Spleen (tissue), 11 donors: Measurements from ENCODE around the gene DDX3Y. TPM values are rescaled to one million over a fixed set of nuclear protein-coding genes. Genes with fewer than 3 reads are reported as not detected.

ENCODE experiments used
- DNase-seq: peaks from one replicate; pipeline ENCODE4 v3.0.0-alpha.2; 2020
- H3K27ac ChIP-seq, 8 donors: fragments of 200-600 bp; sonication (generic) in 7 of 8; 1 replicate in 4 of 8; 2 replicates in 4 of 8; pipeline versions ENCODE4 v1.5.0 to v1.8.0; 2016 to 2021; ENCODE audit warnings: inconsistent platforms in 4 of 8, mild to moderate bottlenecking in 4 of 8, moderate library complexity in 1 of 8
- H3K27me3 ChIP-seq, 7 donors: fragments of 200-600 bp; sonication (generic) in 6 of 7; replicated peaks in 1 of 7; 1 replicate in 4 of 7; 2 replicates in 3 of 7; pipeline versions ENCODE4 v1.5.0 to v1.8.0; 2016 to 2021; ENCODE audit warnings: inconsistent platforms in 3 of 7, mild to moderate bottlenecking in 1 of 7
- H3K36me3 ChIP-seq, 6 donors: fragments of 200-600 bp; sonication (generic) in 5 of 6; 1 replicate in 4 of 6; 2 replicates in 2 of 6; pipeline versions ENCODE4 v1.5.0 to v1.8.0; 2016 to 2021; ENCODE audit warnings: inconsistent platforms in 2 of 6
- H3K4me1 ChIP-seq, 6 donors: fragments of 200-600 bp; sonication (generic) in 5 of 6; 1 replicate in 3 of 6; 2 replicates in 3 of 6; pipeline versions ENCODE4 v1.5.0 to v1.8.0; 2016 to 2021; ENCODE audit warnings: inconsistent platforms in 3 of 6
- H3K4me3 ChIP-seq, 8 donors: fragments of 200-600 bp; sonication (generic) in 7 of 8; 1 replicate in 4 of 8; 2 replicates in 4 of 8; pipeline versions ENCODE4 v1.5.0 to v1.8.0; 2016 to 2021; ENCODE audit warnings: inconsistent platforms in 4 of 8, mild to moderate bottlenecking in 4 of 8, moderate library complexity in 2 of 8
- H3K9me3 ChIP-seq, 8 donors: fragments of 200-600 bp; sonication (generic) in 7 of 8; 1 replicate in 4 of 8; 2 replicates in 4 of 8; pipeline versions ENCODE4 v1.5.0 to v1.8.0; 2016 to 2021; ENCODE audit warnings: inconsistent platforms in 4 of 8
- CTCF ChIP-seq, 11 experiments: fragments of 200-600 bp in 7 of 11; fragments of 450-650 bp in 4 of 11; sonication (generic) in 4 of 11; IDR thresholded peaks in 8 of 11; conservative IDR thresholded peaks in 3 of 11; 1 replicate in 7 of 11; 2 replicates in 4 of 11; pipeline versions ENCODE4 v1.4.0 to v1.8.0; 2016 to 2021; ENCODE audit warnings: antibody characterized with exemption in 11 of 11, inconsistent platforms in 4 of 11, mild to moderate bottlenecking in 1 of 11
- POLR2A ChIP-seq, 3 donors: fragments of 450-650 bp; IDR thresholded peaks; one replicate each; pipeline ENCODE4 v1.5.1; 2017; ENCODE audit warnings: antibody characterized with exemption in 3 of 3, mild to moderate bottlenecking in 1 of 3
- POLR2AphosphoS5 ChIP-seq, 3 donors: sonication (generic); formaldehyde crosslinking; IDR thresholded peaks; one replicate each; pipeline ENCODE4 v1.5.1; 2017; ENCODE audit warnings: antibody characterized with exemption in 3 of 3
- WGBS, 5 donors: extraction: QIAGEN DNeasy Blood & Tissue Kit in 3 of 5; methylation state at CpG; one replicate each; pipeline versions ENCODE4 v1.1.5 to v1.1.7; 2013 to 2018; 5-methylcytosine and 5-hydroxymethylcytosine counted together
- intact Hi-C: fragments of 100-400 bp; cut with DNase I; formaldehyde crosslinking; loops from one replicate; pipeline ENCODE4 v1.15.0; 2023; ENCODE audit warnings: low total_unique reads
- polyA plus RNA-seq, 3 donors: library from polyadenylated mRNA; stranded (reverse); fragments of 200-250 nt; gene quantifications; one replicate each; pipeline ENCODE4 v1.2.1, GENCODE V29; 2013
- total RNA-seq, 7 donors: library from RNA; depleted of rRNA in 3 of 7; stranded (reverse); fragments of >200 nt in 3 of 7; fragmentation: NEBNext Ultra II Directional in 4 of 7; extraction: Animal tissue kit (Norgen Biotek cat#: 25700) in 4 of 7; gene quantifications; one replicate each; pipeline versions ENCODE4 v1.1.0 to v1.2.1, GENCODE V29; 2016 to 2021
- donor health status: healthy with polysubstance abuse.
- donor health status: DM: no; HTN: no; CAD: no; lungs with moderate emphysema.
- donor health status: DM: no; HTN: no; CAD: no.
- donor health status: Bipolar disorder and iron deficiency.
- donor health status: healthy.
- donor health status: DM: no; HTN: no; CAD: no.
- donor health status: DM: yes; HTN: yes; CAD: no.

Gene DDX3Y
- total and polyA plus RNA-seq, 10 donors: 0.02 to 108 (median 30.7) TPM; not detected in 3

DNA sequence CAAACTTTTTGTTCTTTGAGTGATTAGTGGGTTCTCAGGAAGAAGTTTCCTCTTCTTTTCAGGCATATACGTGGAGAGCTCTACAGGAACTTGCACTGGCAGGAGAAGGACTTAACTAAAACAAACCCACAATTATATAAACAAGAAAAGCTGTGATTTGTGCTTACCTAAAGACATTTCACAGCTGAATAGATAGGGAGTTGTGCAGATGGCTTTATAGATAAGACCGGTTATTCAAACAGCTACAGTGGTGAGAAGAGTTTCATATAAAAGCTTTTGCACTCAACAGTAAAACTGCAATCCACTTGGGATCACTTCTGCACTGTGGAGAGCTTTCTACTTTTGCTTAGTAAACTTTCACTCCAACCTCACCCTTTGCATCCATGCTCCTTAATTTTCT is 6.1 kb upstream of the DDX3Y start:
- intact Hi-C loops: no loop called here
- Histone ChIP-seq H3K9me3 (no peaks in the 10 kb centered on the region), H3K36me3 (no peaks in the 10 kb centered on the region), H3K27me3 (peaks cover 0 to 4% (median 0%) of the 10 kb centered on the region in 7 donors), H3K4me1 (no peaks in the 10 kb centered on the region), H3K27ac (no peak overlapping the region), H3K4me3 (no peak overlapping the region)
- DNase-seq: no peak
- TF ChIP-seq POLR2A (IDR thresholded peaks at IDR 0.05): no peak
- TF ChIP-seq POLR2AphosphoS5 (IDR thresholded peaks at IDR 0.05): no peak
- TF ChIP-seq CTCF (IDR thresholded peaks at IDR 0.05 in 8 of 11, conservative IDR thresholded peaks at IDR 0.05 in 3 of 11): no peak
- WGBS, 5 donors: 9 to 18% (median 10%) methylated on average over 2 of the region's 2 CpGs; no CpG with 5 or more reads in 2 of the 5 donors

GRCh38 chrY:12905517-12905872 is 827 bp downstream of the DDX3Y start:
- Histone ChIP-seq H3K4me1 (peaks cover 0 to 45% (median 13%) of the 10 kb centered on the region in 6 donors), H3K36me3 (peaks cover 0 to 14% (median 0%) of the 10 kb centered on the region in 6 donors), H3K27me3 (no peaks in the 10 kb centered on the region), H3K9me3 (no peaks in the 10 kb centered on the region), H3K4me3 (peak overlapping the region in 3 of 8 donors; percentile 52 to 62 (median 57)), H3K27ac (peak overlapping the region in 3 of 8 donors; percentile 96 to 97 (median 96))
- WGBS, 5 donors: 0 to 4% (median 0%) methylated on average over 4 to 19 of the region's 19 CpGs; no CpG with 5 or more reads in 2 of the 5 donors
- TF ChIP-seq POLR2A (IDR thresholded peaks at IDR 0.05) (no peak), CTCF (IDR thresholded peaks at IDR 0.05 in 8 of 11, conservative IDR thresholded peaks at IDR 0.05 in 3 of 11) (no peak), POLR2AphosphoS5 (IDR thresholded peaks at IDR 0.05) (no peak)
- no peak for DNase-seq
- intact Hi-C loops: no loop called here

- Histone ChIP-seq H3K9me3 (no peaks in the 10 kb centered on the region), H3K27ac (peak overlapping the region in 3 of 8 donors; percentile 96 to 97 (median 96)), H3K27me3 (no peaks in the 10 kb centered on the region), H3K4me1 (peaks cover 0 to 47% (median 13%) of the 10 kb centered on the region in 6 donors), H3K4me3 (peak overlapping the region in 3 of 8 donors; percentile 52 to 62 (median 57)), H3K36me3 (peaks cover 0 to 18% (median 0%) of the 10 kb centered on the region in 6 donors)
- WGBS, 5 donors: 0 to 7% (median 1%) methylated on average over 15 of the region's 15 CpGs; no CpG with 5 or more reads in 2 of the 5 donors
- no peak for DNase-seq
- intact Hi-C loops: no loop called here
- TF ChIP-seq CTCF (IDR thresholded peaks at IDR 0.05 in 8 of 11, conservative IDR thresholded peaks at IDR 0.05 in 3 of 11) (no peak), POLR2A (IDR thresholded peaks at IDR 0.05) (no peak), POLR2AphosphoS5 (IDR thresholded peaks at IDR 0.05) (no peak)
Measured at GRCh38 chrY:12905895-12906294, 1.2 kb downstream of the DDX3Y start.

DNA sequence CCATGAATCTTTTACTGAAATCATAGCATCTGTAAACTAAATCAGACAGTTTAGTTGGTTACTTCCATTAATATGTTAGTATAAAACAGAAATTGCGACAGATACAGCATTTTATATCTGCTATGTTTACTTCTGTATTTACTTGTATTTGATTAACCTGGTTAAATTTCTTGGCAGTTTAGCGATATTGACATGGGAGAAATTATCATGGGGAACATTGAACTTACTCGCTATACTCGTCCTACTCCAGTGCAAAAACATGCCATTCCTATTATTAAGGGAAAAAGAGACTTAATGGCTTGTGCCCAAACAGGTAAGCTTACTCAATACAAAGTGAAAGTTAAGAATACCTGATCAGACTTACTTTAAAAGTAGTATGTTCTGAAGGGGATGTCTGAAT is 8.9 kb downstream of the DDX3Y start:
- intact Hi-C loops: no loop called here
- 94 to 99% (median 95%) methylated on average over 4 of the region's 4 CpGs; no CpG with 5 or more reads in 2 of the 5 donors for WGBS, 5 donors
- no peak for TF ChIP-seq POLR2AphosphoS5 (IDR thresholded peaks at IDR 0.05)
- no peak for TF ChIP-seq POLR2A (IDR thresholded peaks at IDR 0.05)
- TF ChIP-seq CTCF (IDR thresholded peaks at IDR 0.05 in 8 of 11, conservative IDR thresholded peaks at IDR 0.05 in 3 of 11): no peak
- Histone ChIP-seq H3K27ac (no peak overlapping the region), H3K4me1 (peaks cover 0 to 22% (median 6%) of the 10 kb centered on the region in 6 donors), H3K27me3 (no peaks in the 10 kb centered on the region), H3K9me3 (no peaks in the 10 kb centered on the region), H3K4me3 (no peak overlapping the region), H3K36me3 (peaks cover 0 to 95% (median 0%) of the 10 kb centered on the region in 6 donors)
- no peak for DNase-seq
